Measurements from ENCODE around the gene ST14. TPM values are rescaled to one million over a fixed set of nuclear protein-coding genes. Genes with fewer than 3 reads are reported as not detected.
"Not testable (repeated sequence)": the region's sequence is repeated elsewhere in the genome, so short reads cannot be mapped to it uniquely, and the experiment has no call there.

Gene ST14
- total RNA-seq, 1 experiment from 2014 or later, result 33.9 TPM

GRCh38 chr11:130227373-130227772 is 67.8 kb downstream of the ST14 start (continued):
- no peak for TF ChIP-seq NFE2L1 (CRISPR knock-in tag; IDR thresholded peaks at IDR 0.05)
- no peak for TF ChIP-seq ZNF396 (CRISPR knock-in tag; IDR thresholded peaks at IDR 0.05; ENCODE audit: borderline replicate concordance)
- no peak for TF ChIP-seq ZSCAN18 (CRISPR knock-in tag; IDR thresholded peaks at IDR 0.05)
- TF ChIP-seq ZNF425 (CRISPR knock-in tag; conservative IDR thresholded peaks at IDR 0.05), result no peak
- no peak for TF ChIP-seq SP1 (CRISPR knock-in tag; conservative IDR thresholded peaks at IDR 0.05)

GRCh38 chr11:130233486-130233885 is 73.9 kb downstream of the ST14 start:
- CTCF ChIA-PET; H3K27ac Mint-ChIP-seq; DNase-seq (ENCODE audit: low spot score); POLR2A ChIA-PET; H3K4me3 Mint-ChIP-seq; H3K9me3 Mint-ChIP-seq; ATAC-seq; H3K4me1 Mint-ChIP-seq; H3K27me3 Mint-ChIP-seq (ENCODE audit: low read depth): not testable (repeated sequence)
- H3K36me3 Mint-ChIP-seq, result peaks cover 32% of the 10 kb centered on the region

GRCh38 chr11:130233888-130234287 is 74.3 kb downstream of the ST14 start:
- H3K9me3 Mint-ChIP-seq; H3K27ac Mint-ChIP-seq; POLR2A ChIA-PET; H3K4me1 Mint-ChIP-seq; H3K4me3 Mint-ChIP-seq; ATAC-seq; CTCF ChIA-PET; DNase-seq (ENCODE audit: low spot score); H3K27me3 Mint-ChIP-seq (ENCODE audit: low read depth): not testable (repeated sequence)
- H3K36me3 Mint-ChIP-seq, result peaks cover 35% of the 10 kb centered on the region

- POLR2A ChIA-PET, result no interaction called here
- no peaks in the 10 kb centered on the region for H3K27me3 Mint-ChIP-seq (ENCODE audit: low read depth)
- H3K9me3 Mint-ChIP-seq, result no peaks in the 10 kb centered on the region
- no peaks in the 10 kb centered on the region; the same call in 1 of the 2 replicates for H3K4me1 Mint-ChIP-seq
- peaks cover 40% of the 10 kb centered on the region for H3K36me3 Mint-ChIP-seq
- no peak overlapping the region for H3K4me3 Mint-ChIP-seq
- no peak overlapping the region for H3K27ac Mint-ChIP-seq
- CTCF ChIA-PET, result no interaction called here
- ATAC-seq (no peak), DNase-seq (ENCODE audit: low spot score) (no peak)
- TF ChIP-seq ZNF396 (CRISPR knock-in tag; IDR thresholded peaks at IDR 0.05; ENCODE audit: borderline replicate concordance) (no peak), OVOL2 (CRISPR knock-in tag; IDR thresholded peaks at IDR 0.05; ENCODE audit: borderline replicate concordance) (no peak), MLX (CRISPR knock-in tag; IDR thresholded peaks at IDR 0.05) (no peak), ZNF263 (CRISPR knock-in tag; IDR thresholded peaks at IDR 0.05; ENCODE audit: low read depth) (no peak), FOXP4 (CRISPR knock-in tag; IDR thresholded peaks at IDR 0.05) (no peak), E2F5 (CRISPR knock-in tag; IDR thresholded peaks at IDR 0.05) (no peak), NR3C1 (CRISPR knock-in tag; conservative IDR thresholded peaks at IDR 0.05; ENCODE audit: low read depth) (no peak), ATF2 (CRISPR knock-in tag; IDR thresholded peaks at IDR 0.05; ENCODE audit: borderline replicate concordance, low read depth) (no peak), NFATC4 (CRISPR knock-in tag; IDR thresholded peaks at IDR 0.05) (no peak), HMGA2 (CRISPR knock-in tag; IDR thresholded peaks at IDR 0.05) (no peak), E2F4 (CRISPR knock-in tag; IDR thresholded peaks at IDR 0.05; ENCODE audit: borderline replicate concordance, low read depth) (no peak), MYBL2 (CRISPR knock-in tag; IDR thresholded peaks at IDR 0.05) (no peak), CBFB (CRISPR knock-in tag; IDR thresholded peaks at IDR 0.05; ENCODE audit: low read depth) (no peak), TEAD1 (CRISPR knock-in tag; IDR thresholded peaks at IDR 0.05) (no peak)
Measured at GRCh38 chr11:130234315-130234714, 74.7 kb downstream of the ST14 start.
